Glutamatergic neuron (in vitro differentiated cells): ENCODE measurements around the gene PPP4R3A. TPM values are rescaled to one million over a fixed set of nuclear protein-coding genes. Genes with fewer than 3 reads are reported as not detected.

Experiments
- DNase-seq: peaks from one replicate; pipeline ENCODE4 v3.0.0; 2022
- H3K27ac Mint-ChIP-seq: one replicate; pipeline ENCODE4 v1.8.0; 2020; ENCODE audit warnings: mild to moderate bottlenecking, mixed read lengths, inconsistent platforms; ENCODE audit not compliant: unreplicated experiment
- H3K27me3 Mint-ChIP-seq: one replicate; pipeline ENCODE4 v1.8.0; 2020; ENCODE audit warnings: mild to moderate bottlenecking, moderate library complexity, mixed read lengths, inconsistent platforms; ENCODE audit not compliant: unreplicated experiment
- H3K36me3 Mint-ChIP-seq: one replicate; pipeline ENCODE4 v1.8.0; 2020; ENCODE audit warnings: mild to moderate bottlenecking, mixed read lengths, inconsistent platforms; ENCODE audit not compliant: unreplicated experiment
- H3K4me1 Mint-ChIP-seq: one replicate; pipeline ENCODE4 v1.8.0; 2020; ENCODE audit warnings: mild to moderate bottlenecking, low read depth, mixed read lengths, inconsistent platforms; ENCODE audit not compliant: unreplicated experiment
- H3K4me3 Mint-ChIP-seq: one replicate; pipeline ENCODE4 v1.8.0; 2020; ENCODE audit warnings: mild to moderate bottlenecking, mixed read lengths, inconsistent platforms; ENCODE audit not compliant: unreplicated experiment
- H3K9me3 Mint-ChIP-seq: one replicate; pipeline ENCODE4 v1.8.0; 2020; ENCODE audit warnings: mild to moderate bottlenecking, moderate library complexity, mixed read lengths, inconsistent platforms; ENCODE audit not compliant: unreplicated experiment
- total RNA-seq: library from RNA; stranded (reverse); fragmentation: NEBNext Ultra II Directional; extraction: Animal tissue kit (Norgen Biotek cat#: 25700); gene quantifications from one replicate; pipeline ENCODE4 v1.2.1, GENCODE V29; 2021; ENCODE audit not compliant: unreplicated experiment
- TF ChIP-seq, protein P1 (sequence below): fragments of 200-600 bp; sonication (generic); IDR thresholded peaks from one replicate; pipeline ENCODE4 v1.5.0; 2021; ENCODE audit not compliant: partially characterized antibody, unreplicated experiment

PPP4R3A gene
- total RNA-seq, 1 donor from 2014 or later = 99.4 TPM

- no peak for DNase-seq
- peak overlapping the region; percentile 71 for H3K4me3 Mint-ChIP-seq
Observed at GRCh38 chr14:91414475-91414833, 95.7 kb downstream of the PPP4R3A start.

DNA sequence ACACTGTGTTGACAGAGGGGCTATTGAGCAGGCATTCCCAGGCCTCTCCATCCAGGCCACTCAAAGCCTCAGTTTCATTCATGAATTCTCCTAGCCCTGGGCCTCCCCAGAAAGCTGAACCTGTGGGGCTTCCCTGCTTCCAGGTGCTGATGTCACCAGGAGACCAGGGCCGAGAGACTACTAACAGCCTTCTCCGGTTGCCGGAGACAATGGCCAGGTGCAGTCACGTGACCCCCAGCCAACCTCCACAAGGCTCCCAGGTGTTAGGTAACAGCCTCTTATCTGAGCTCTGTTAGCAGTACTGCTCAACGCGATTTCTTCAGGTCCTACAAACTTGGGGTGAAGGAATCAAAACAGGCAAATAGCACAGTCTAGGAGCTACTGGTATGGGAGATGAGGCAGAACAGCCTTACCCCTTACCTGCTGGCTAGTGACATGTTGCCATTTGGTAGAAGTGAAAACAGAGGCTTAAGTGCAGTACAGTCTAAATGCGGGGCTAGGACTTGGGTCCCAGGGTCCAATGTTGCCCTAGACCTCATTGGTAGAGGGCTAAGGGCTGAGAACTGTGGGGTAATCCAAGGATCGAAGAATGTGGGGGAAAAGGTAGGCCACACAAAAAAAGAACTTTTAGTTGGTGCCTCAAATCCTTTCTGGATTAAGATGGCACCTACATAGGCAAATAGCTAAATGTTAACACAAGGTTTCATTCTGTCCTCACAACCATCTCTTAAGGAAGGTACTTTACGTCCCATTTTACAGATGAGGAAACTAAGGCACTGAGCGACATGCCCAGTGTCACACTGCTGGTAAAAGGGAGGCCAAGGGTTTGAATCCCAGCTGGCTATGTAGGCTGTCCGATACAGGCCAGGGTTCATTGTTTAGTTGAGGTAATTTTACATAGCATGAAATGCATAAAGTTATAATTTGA lies 96.3 kb downstream of the PPP4R3A start:
- TF ChIP-seq, protein P1, sequence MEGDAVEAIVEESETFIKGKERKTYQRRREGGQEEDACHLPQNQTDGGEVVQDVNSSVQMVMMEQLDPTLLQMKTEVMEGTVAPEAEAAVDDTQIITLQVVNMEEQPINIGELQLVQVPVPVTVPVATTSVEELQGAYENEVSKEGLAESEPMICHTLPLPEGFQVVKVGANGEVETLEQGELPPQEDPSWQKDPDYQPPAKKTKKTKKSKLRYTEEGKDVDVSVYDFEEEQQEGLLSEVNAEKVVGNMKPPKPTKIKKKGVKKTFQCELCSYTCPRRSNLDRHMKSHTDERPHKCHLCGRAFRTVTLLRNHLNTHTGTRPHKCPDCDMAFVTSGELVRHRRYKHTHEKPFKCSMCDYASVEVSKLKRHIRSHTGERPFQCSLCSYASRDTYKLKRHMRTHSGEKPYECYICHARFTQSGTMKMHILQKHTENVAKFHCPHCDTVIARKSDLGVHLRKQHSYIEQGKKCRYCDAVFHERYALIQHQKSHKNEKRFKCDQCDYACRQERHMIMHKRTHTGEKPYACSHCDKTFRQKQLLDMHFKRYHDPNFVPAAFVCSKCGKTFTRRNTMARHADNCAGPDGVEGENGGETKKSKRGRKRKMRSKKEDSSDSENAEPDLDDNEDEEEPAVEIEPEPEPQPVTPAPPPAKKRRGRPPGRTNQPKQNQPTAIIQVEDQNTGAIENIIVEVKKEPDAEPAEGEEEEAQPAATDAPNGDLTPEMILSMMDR = no peak
- H3K9me3 Mint-ChIP-seq = peaks cover 12% of the 10 kb centered on the region
- H3K27me3 Mint-ChIP-seq = peaks cover 11% of the 10 kb centered on the region
- peak overlapping the region; percentile 71 for H3K4me3 Mint-ChIP-seq
- no peak overlapping the region for H3K27ac Mint-ChIP-seq
- H3K4me1 Mint-ChIP-seq = peaks cover 42% of the 10 kb centered on the region
- no peaks in the 10 kb centered on the region for H3K36me3 Mint-ChIP-seq
- DNase-seq = no peak

More at GRCh38 chr14:91414475-91414833, 95.7 kb downstream of the PPP4R3A start:
- Mint-ChIP-seq H3K36me3 (no peaks in the 10 kb centered on the region), H3K27ac (no peak overlapping the region), H3K4me1 (peaks cover 41% of the 10 kb centered on the region), H3K9me3 (peaks cover 13% of the 10 kb centered on the region), H3K27me3 (peaks cover 13% of the 10 kb centered on the region)
- TF ChIP-seq, protein P1 = no peak

- peaks cover 11% of the 10 kb centered on the region for H3K27me3 Mint-ChIP-seq
- peaks cover 12% of the 10 kb centered on the region for H3K9me3 Mint-ChIP-seq
- TF ChIP-seq, protein P1 = no peak
- peak overlapping the region; percentile 28 for H3K27ac Mint-ChIP-seq
- peak overlapping the region; percentile 14 for H3K4me3 Mint-ChIP-seq
- H3K4me1 Mint-ChIP-seq = peaks cover 50% of the 10 kb centered on the region
- H3K36me3 Mint-ChIP-seq = no peaks in the 10 kb centered on the region
- DNase-seq = no peak
Observed at GRCh38 chr14:91412939-91413338, 97.2 kb downstream of the PPP4R3A start.

DNA sequence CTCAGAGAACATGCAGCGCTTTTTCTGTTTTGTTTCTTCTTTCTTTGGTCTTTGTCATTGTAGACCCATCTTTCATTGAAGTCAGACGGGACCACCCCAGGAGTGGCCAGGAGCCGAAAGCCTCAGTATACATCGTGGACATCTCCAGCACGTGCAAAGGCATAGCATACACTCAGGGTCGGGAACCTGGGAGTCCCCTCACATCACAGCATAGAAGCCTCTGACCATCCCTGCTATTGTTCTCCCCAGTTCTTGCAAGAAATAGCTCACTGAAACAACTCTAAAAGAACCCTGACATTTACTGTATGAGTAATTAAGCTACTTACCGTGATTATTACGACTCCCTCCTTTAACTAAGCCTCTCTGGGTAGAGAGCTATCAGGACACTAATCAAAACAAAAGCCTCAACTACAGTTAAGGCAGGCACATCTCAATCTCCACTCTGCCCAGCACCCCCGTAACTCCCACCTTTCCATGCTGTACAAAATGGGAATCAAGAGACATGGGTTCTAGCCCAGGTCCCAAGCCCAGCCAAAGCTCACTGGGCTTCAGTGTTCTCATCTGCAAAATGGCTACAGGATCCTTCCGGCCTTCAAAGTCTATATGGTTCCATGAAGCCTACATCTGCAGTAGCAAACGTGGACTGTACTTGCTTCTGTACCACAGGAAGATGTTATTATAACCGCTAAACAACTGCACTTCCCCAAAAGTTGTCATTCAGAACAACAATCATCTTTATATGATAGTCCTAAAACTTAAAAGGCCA lies 99.2 kb downstream of the PPP4R3A start:
- peak overlapping the region; percentile 70 for H3K27ac Mint-ChIP-seq
- peaks cover 59% of the 10 kb centered on the region for H3K4me1 Mint-ChIP-seq
- H3K9me3 Mint-ChIP-seq = peaks cover 7% of the 10 kb centered on the region
- no peak for DNase-seq
- peaks cover 6% of the 10 kb centered on the region for H3K27me3 Mint-ChIP-seq
- peak overlapping the region; percentile 40 for H3K4me3 Mint-ChIP-seq
- TF ChIP-seq, protein P1 = no peak
- peaks cover 8% of the 10 kb centered on the region for H3K36me3 Mint-ChIP-seq
